Trophoblast cell (in vitro differentiated cells and primary cell): Measurements from ENCODE around the gene TFF2.

Experiments used
- DNase-seq, 2 donors: peaks; one replicate each; pipeline ENCODE4 v3.0.0-alpha.2; 2016
- H2AFZ ChIP-seq: 2 replicates; pipeline ENCODE4 v1.6.1; 2013; ENCODE audit warnings: low read length, moderate library complexity, mild to moderate bottlenecking; ENCODE audit not compliant: insufficient read depth, poor library complexity
- H2AK5ac ChIP-seq: 2 replicates; pipeline ENCODE4 v1.6.1; 2013; ENCODE audit warnings: mild to moderate bottlenecking, low read length
- H2BK120ac ChIP-seq: 2 replicates; pipeline ENCODE4 v1.6.1; 2013; ENCODE audit warnings: low read length, mild to moderate bottlenecking, moderate library complexity; ENCODE audit not compliant: insufficient read depth, poor library complexity
- H2BK12ac ChIP-seq: 2 replicates; pipeline ENCODE4 v1.6.1; 2013; ENCODE audit warnings: mild to moderate bottlenecking, low read length, moderate library complexity
- H2BK5ac ChIP-seq: 2 replicates; pipeline ENCODE4 v1.6.1; 2013; ENCODE audit warnings: low read length, low read depth, moderate library complexity, mild to moderate bottlenecking; ENCODE audit not compliant: poor library complexity
- H3K14ac ChIP-seq: 2 replicates; pipeline ENCODE4 v1.6.1; 2013; ENCODE audit warnings: mild to moderate bottlenecking, low read length
- H3K18ac ChIP-seq: 2 replicates; pipeline ENCODE4 v1.6.1; 2013; ENCODE audit warnings: mild to moderate bottlenecking, low read length
- H3K23ac ChIP-seq: 2 replicates; pipeline ENCODE4 v1.6.1; 2013; ENCODE audit warnings: low read length
- H3K27ac ChIP-seq: 2 replicates; pipeline ENCODE4 v1.5.1; 2013; ENCODE audit warnings: low read depth, mild to moderate bottlenecking, inconsistent platforms, low read length, moderate library complexity
- H3K27me3 ChIP-seq: 2 replicates; pipeline ENCODE4 v1.6.1; 2013; ENCODE audit warnings: inconsistent platforms, mild to moderate bottlenecking, low read length, moderate library complexity; ENCODE audit not compliant: insufficient read depth
- H3K36me3 ChIP-seq, 2 experiments: 1 replicate in 1 of 2; 2 replicates in 1 of 2; pipeline ENCODE4 v1.6.1; 2013; ENCODE audit warnings: low read length in 2 of 2, mild to moderate bottlenecking in 2 of 2, moderate library complexity in 1 of 2; ENCODE audit not compliant: insufficient read depth in 2 of 2, control insufficient read depth in 1 of 2
- H3K4ac ChIP-seq: 2 replicates; pipeline ENCODE4 v1.6.1; 2013; ENCODE audit warnings: low read depth, mild to moderate bottlenecking, low read length, moderate library complexity
- H3K4me1 ChIP-seq, 2 experiments: 1 replicate in 1 of 2; 2 replicates in 1 of 2; pipeline ENCODE4 v1.6.1; 2013; ENCODE audit warnings: low read length in 2 of 2, mild to moderate bottlenecking in 2 of 2, moderate library complexity in 1 of 2; ENCODE audit not compliant: insufficient read depth in 2 of 2, control insufficient read depth in 1 of 2
- H3K4me2 ChIP-seq: 2 replicates; pipeline ENCODE4 v1.6.1; 2013; ENCODE audit warnings: inconsistent platforms, mild to moderate bottlenecking, low read length, moderate library complexity
- H3K4me3 ChIP-seq: 2 replicates; pipeline ENCODE4 v1.5.1; 2013; ENCODE audit warnings: mild to moderate bottlenecking, low read depth, low read length, inconsistent platforms
- H3K79me1 ChIP-seq: one replicate; pipeline ENCODE4 v1.6.1; 2013; ENCODE audit warnings: low read length
- H3K79me2 ChIP-seq: 2 replicates; pipeline ENCODE4 v1.6.1; 2013; ENCODE audit warnings: low read length, mild to moderate bottlenecking; ENCODE audit not compliant: control insufficient read depth, insufficient read depth, poor library complexity
- H3K9ac ChIP-seq: 2 replicates; pipeline ENCODE4 v1.6.1; 2013; ENCODE audit warnings: mild to moderate bottlenecking, low read length
- H3K9me3 ChIP-seq: 2 replicates; pipeline ENCODE4 v1.6.1; 2013; ENCODE audit warnings: low read depth, mild to moderate bottlenecking, control low read depth, inconsistent platforms, low read length; ENCODE audit not compliant: insufficient read depth
- H4K12ac ChIP-seq: 2 replicates; pipeline ENCODE4 v1.6.1; 2013; ENCODE audit warnings: low read depth, mild to moderate bottlenecking, low read length, moderate library complexity
- H4K8ac ChIP-seq: 2 replicates; pipeline ENCODE4 v1.6.1; 2013; ENCODE audit warnings: low read depth, mild to moderate bottlenecking, low read length, moderate library complexity
- H4K91ac ChIP-seq: one replicate; pipeline ENCODE4 v1.6.1; 2013; ENCODE audit warnings: low read depth, mild to moderate bottlenecking, low read length, moderate library complexity
- WGBS: extraction: QIAGEN DNeasy Blood & Tissue Kit; methylation state at CpG from one replicate; pipeline ENCODE4 v1.1.7; 2013; ENCODE audit warnings: missing lambda C conversion rate; ENCODE audit not compliant: insufficient read length, insufficient coverage; ENCODE audit errors: extremely low coverage; 5-methylcytosine and 5-hydroxymethylcytosine counted together

The TFF2 gene

GRCh38 chr21:42392731-42393442, 42.1 kb upstream of the TFF2 start:
- peak; percentile 51 to 79 for DNase-seq
- Histone ChIP-seq H3K9me3 (no peaks in the 10 kb centered on the region), H3K4me2 (no peak overlapping the region), H4K12ac (no peak overlapping the region), H2BK5ac (no peak overlapping the region), H3K79me2 (no peaks in the 10 kb centered on the region), H2AK5ac (no peak overlapping the region), H3K36me3 (no peaks in the 10 kb centered on the region), H4K91ac (no peak overlapping the region), H3K4ac (no peak overlapping the region), H3K18ac (no peak overlapping the region), H3K27me3 (no peaks in the 10 kb centered on the region), H3K27ac (no peak overlapping the region), H2BK12ac (no peak overlapping the region), H3K9ac (no peak overlapping the region), H2AFZ (no peak overlapping the region), H4K8ac (no peak overlapping the region), H2BK120ac (no peak overlapping the region), H3K79me1 (no peaks in the 10 kb centered on the region), H3K14ac (no peak overlapping the region), H3K23ac (no peak overlapping the region), H3K4me1 (no peaks in the 10 kb centered on the region), H3K4me3 (no peak overlapping the region)
- no CpG with 5 or more reads among the region's 17 CpGs for WGBS

- Histone ChIP-seq H4K8ac (no peak overlapping the region), H3K27ac (no peak overlapping the region), H3K4me3 (no peak overlapping the region), H3K4me2 (no peak overlapping the region), H4K12ac (no peak overlapping the region), H3K36me3 (no peaks in the 10 kb centered on the region), H3K14ac (no peak overlapping the region), H4K91ac (no peak overlapping the region), H3K18ac (no peak overlapping the region), H3K9ac (no peak overlapping the region), H2BK12ac (no peak overlapping the region), H3K79me2 (no peaks in the 10 kb centered on the region), H3K79me1 (no peaks in the 10 kb centered on the region), H3K9me3 (peaks cover 1% of the 10 kb centered on the region), H2AK5ac (no peak overlapping the region), H3K4me1 (no peaks in the 10 kb centered on the region), H3K4ac (no peak overlapping the region), H2BK120ac (no peak overlapping the region), H3K23ac (no peak overlapping the region), H2AFZ (no peak overlapping the region), H2BK5ac (no peak overlapping the region), H3K27me3 (no peaks in the 10 kb centered on the region)
- peak in 1 of 2 donors; percentile 6 for DNase-seq
- WGBS = no CpG with 5 or more reads among the region's 5 CpGs
Measured at GRCh38 chr21:42391297-42391696, 40.5 kb upstream of the TFF2 start.

GRCh38 chr21:42390696-42391095, 39.9 kb upstream of the TFF2 start:
- no peak overlapping the region for H3K4ac ChIP-seq
- no peaks in the 10 kb centered on the region for H3K36me3 ChIP-seq
- no peak overlapping the region for H3K27ac ChIP-seq
- H3K79me1 ChIP-seq = no peaks in the 10 kb centered on the region
- no peak overlapping the region for H3K4me3 ChIP-seq
- H3K9me3 ChIP-seq = peaks cover 2% of the 10 kb centered on the region
- no peak overlapping the region for H2BK5ac ChIP-seq
- no peak overlapping the region for H3K18ac ChIP-seq
- no peak for DNase-seq
- H3K79me2 ChIP-seq = no peaks in the 10 kb centered on the region
- no peak overlapping the region for H3K9ac ChIP-seq
- H2AK5ac ChIP-seq = no peak overlapping the region
- no peak overlapping the region for H2AFZ ChIP-seq
- H3K27me3 ChIP-seq = no peaks in the 10 kb centered on the region
- no peak overlapping the region for H2BK120ac ChIP-seq
- no CpG with 5 or more reads among the region's 2 CpGs for WGBS
- H4K8ac ChIP-seq = no peak overlapping the region
- H2BK12ac ChIP-seq = no peak overlapping the region
- no peak overlapping the region for H3K14ac ChIP-seq
- no peak overlapping the region for H3K23ac ChIP-seq
- H3K4me2 ChIP-seq = no peak overlapping the region
- peaks cover 0 to 1% of the 10 kb centered on the region in 2 experiments for H3K4me1 ChIP-seq
- no peak overlapping the region for H4K12ac ChIP-seq
- H4K91ac ChIP-seq = no peak overlapping the region

GRCh38 chr21:42390193-42390592, 39.4 kb upstream of the TFF2 start:
- Histone ChIP-seq H3K23ac (no peak overlapping the region), H3K18ac (no peak overlapping the region), H3K14ac (no peak overlapping the region), H3K4me3 (no peak overlapping the region), H3K9ac (no peak overlapping the region), H4K12ac (no peak overlapping the region), H4K8ac (no peak overlapping the region), H2AK5ac (no peak overlapping the region), H3K4me2 (no peak overlapping the region), H4K91ac (no peak overlapping the region), H2AFZ (no peak overlapping the region), H3K79me1 (no peaks in the 10 kb centered on the region), H3K27ac (no peak overlapping the region), H3K9me3 (peaks cover 2% of the 10 kb centered on the region), H2BK5ac (no peak overlapping the region), H3K4ac (no peak overlapping the region), H2BK120ac (no peak overlapping the region), H2BK12ac (no peak overlapping the region), H3K36me3 (no peaks in the 10 kb centered on the region), H3K79me2 (no peaks in the 10 kb centered on the region), H3K27me3 (no peaks in the 10 kb centered on the region), H3K4me1 (peaks cover 0 to 4% of the 10 kb centered on the region in 2 experiments)
- no peak for DNase-seq
- WGBS = no CpG with 5 or more reads among the region's 5 CpGs
